Mucosa of descending colon (tissue), 3 donors: ENCODE measurements around the gene SLC35F4. TPM values are rescaled to one million over a fixed set of nuclear protein-coding genes. Genes with fewer than 3 reads are reported as not detected.

Source experiments
- ATAC-seq: fragments of 200-7000 bp; cut with Tn5 transposase; one replicate; pipeline ENCODE4 v1.9.1; 2020; ENCODE audit warnings: mild to moderate bottlenecking, moderate library complexity
- DNase-seq, 3 donors: peaks; one replicate each; pipeline ENCODE4 v3.0.0-alpha.2; 2020
- H3K36me3 ChIP-seq: fragments of 200-600 bp; one replicate; pipeline ENCODE4 v1.8.0; 2021; ENCODE audit warnings: low read depth, mild to moderate bottlenecking
- H3K4me1 ChIP-seq: fragments of 200-600 bp; one replicate; pipeline ENCODE4 v1.8.0; 2021; ENCODE audit warnings: low read depth, mild to moderate bottlenecking
- H3K4me3 ChIP-seq: fragments of 200-600 bp; one replicate; pipeline ENCODE4 v1.8.0; 2021; ENCODE audit warnings: mild to moderate bottlenecking
- H3K9me3 ChIP-seq: fragments of 200-600 bp; one replicate; pipeline ENCODE4 v1.8.0; 2021; ENCODE audit warnings: mild to moderate bottlenecking
- intact Hi-C, 2 donors: fragments of 100-400 bp; cut with DNase I in 1 of 2; cut with micrococcal nuclease in 1 of 2; formaldehyde crosslinking; loops; one replicate each; pipeline versions ENCODE4 v1.11.0 to v1.11.1; 2022; cut with DNase I, micrococcal nuclease
- total RNA-seq, 3 donors: library from RNA; stranded (reverse); fragmentation: NEBNext Ultra II Directional in 2 of 3; extraction: Animal tissue kit (Norgen Biotek cat#: 25700) in 2 of 3; gene quantifications; one replicate each; pipeline versions ENCODE4 v1.2.1 to v1.2.4, GENCODE V29; 2021 to 2023
- TF ChIP-seq, protein P1 (sequence below): fragments of 200-600 bp; IDR thresholded peaks from one replicate; pipeline ENCODE4 v1.8.0; 2022; ENCODE audit warnings: antibody characterized with exemption, mild to moderate bottlenecking
- donor health status: DM: no; HTN: no; CAD: no; lungs with moderate emphysema.
- donor health status: DM: no; HTN: no; CAD: no.
- donor health status: DM: no; HTN: yes; CAD: no.

SLC35F4 gene
- total RNA-seq, 3 donors from 2014 or later = not detected

DNA sequence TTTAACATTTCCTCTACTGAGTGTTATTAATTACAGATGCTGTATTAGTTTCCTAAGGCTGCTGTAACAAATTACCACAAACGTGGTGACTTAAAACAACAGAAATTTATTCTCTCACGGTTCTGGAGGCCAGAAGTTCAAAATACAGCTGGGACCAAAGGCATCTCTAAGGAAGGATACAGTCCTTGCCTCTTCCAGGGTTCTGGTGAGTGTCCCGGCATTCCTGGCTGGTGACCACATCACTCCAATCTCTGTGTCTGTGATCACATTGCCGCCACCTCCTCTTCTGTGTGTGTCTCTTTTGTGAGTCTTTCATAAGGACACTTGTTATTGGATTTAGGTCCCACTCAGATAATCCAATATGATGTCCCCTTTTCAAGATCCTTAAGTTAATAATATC lies 287.1 kb downstream of the SLC35F4 start:
- Histone ChIP-seq H3K4me3 (no peak overlapping the region), H3K9me3 (no peaks in the 10 kb centered on the region), H3K4me1 (no peaks in the 10 kb centered on the region), H3K36me3 (no peaks in the 10 kb centered on the region)
- ATAC-seq (no peak), DNase-seq (no peak)
- TF ChIP-seq, protein P1, sequence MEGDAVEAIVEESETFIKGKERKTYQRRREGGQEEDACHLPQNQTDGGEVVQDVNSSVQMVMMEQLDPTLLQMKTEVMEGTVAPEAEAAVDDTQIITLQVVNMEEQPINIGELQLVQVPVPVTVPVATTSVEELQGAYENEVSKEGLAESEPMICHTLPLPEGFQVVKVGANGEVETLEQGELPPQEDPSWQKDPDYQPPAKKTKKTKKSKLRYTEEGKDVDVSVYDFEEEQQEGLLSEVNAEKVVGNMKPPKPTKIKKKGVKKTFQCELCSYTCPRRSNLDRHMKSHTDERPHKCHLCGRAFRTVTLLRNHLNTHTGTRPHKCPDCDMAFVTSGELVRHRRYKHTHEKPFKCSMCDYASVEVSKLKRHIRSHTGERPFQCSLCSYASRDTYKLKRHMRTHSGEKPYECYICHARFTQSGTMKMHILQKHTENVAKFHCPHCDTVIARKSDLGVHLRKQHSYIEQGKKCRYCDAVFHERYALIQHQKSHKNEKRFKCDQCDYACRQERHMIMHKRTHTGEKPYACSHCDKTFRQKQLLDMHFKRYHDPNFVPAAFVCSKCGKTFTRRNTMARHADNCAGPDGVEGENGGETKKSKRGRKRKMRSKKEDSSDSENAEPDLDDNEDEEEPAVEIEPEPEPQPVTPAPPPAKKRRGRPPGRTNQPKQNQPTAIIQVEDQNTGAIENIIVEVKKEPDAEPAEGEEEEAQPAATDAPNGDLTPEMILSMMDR = no peak
- intact Hi-C loops = no loop called here

DNA sequence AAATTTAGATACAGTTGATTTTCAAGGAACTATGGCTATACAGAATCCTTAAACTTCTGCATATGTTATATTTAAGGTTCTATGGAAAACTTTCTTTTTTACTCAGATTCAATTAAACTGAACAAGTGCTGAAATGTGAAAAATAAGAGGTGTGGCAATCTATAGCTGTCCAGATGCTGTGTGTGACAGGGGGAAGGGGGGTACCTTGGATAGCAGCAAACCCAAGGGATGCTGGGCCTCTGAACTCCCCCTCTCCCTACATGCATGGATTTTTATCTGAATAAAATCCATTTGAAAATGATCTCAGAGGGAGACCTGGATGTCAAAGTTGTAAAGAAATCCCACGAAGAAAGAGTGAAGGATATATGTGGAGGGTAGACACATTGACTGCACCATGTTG lies 289.4 kb downstream of the SLC35F4 start:
- no peaks in the 10 kb centered on the region for H3K9me3 ChIP-seq
- H3K4me3 ChIP-seq = no peak overlapping the region
- no peak for ATAC-seq
- DNase-seq = no peak
- no peaks in the 10 kb centered on the region for H3K4me1 ChIP-seq
- TF ChIP-seq, protein P1 = no peak
- intact Hi-C loops = no loop called here
- no peaks in the 10 kb centered on the region for H3K36me3 ChIP-seq

DNA sequence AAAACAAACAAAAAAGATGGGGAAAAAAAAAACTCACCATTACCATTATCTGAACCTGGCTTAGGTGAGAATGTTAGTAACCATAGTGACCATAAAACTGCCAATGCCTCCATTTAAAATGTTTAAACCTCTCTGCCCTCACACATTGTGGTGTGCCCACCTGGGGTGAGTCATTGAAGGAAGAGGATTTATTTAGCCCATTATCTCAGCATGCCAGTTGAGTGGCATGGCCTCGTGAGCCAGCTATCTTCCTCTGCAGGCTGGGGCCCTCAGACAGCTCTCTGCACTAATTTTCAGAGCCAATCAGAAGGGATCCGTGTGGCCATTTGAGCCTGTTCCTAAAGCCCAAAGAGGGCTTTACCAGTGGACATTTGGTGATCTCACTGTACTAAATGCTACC lies 290.4 kb downstream of the SLC35F4 start:
- H3K9me3 ChIP-seq = no peaks in the 10 kb centered on the region
- DNase-seq = no peak
- no peak overlapping the region for H3K4me3 ChIP-seq
- no peak for ATAC-seq
- no peaks in the 10 kb centered on the region for H3K36me3 ChIP-seq
- intact Hi-C loops = no loop called here
- no peaks in the 10 kb centered on the region for H3K4me1 ChIP-seq
- TF ChIP-seq, protein P1 = no peak

- H3K36me3 ChIP-seq = no peaks in the 10 kb centered on the region
- TF ChIP-seq, protein P1 = no peak
- intact Hi-C loops = no loop called here
- H3K4me3 ChIP-seq = no peak overlapping the region
- DNase-seq = no peak
- H3K4me1 ChIP-seq = no peaks in the 10 kb centered on the region
- H3K9me3 ChIP-seq = no peaks in the 10 kb centered on the region
- ATAC-seq = no peak
Measured at GRCh38 chr14:57574617-57575288, 291.1 kb downstream of the SLC35F4 start.

DNA sequence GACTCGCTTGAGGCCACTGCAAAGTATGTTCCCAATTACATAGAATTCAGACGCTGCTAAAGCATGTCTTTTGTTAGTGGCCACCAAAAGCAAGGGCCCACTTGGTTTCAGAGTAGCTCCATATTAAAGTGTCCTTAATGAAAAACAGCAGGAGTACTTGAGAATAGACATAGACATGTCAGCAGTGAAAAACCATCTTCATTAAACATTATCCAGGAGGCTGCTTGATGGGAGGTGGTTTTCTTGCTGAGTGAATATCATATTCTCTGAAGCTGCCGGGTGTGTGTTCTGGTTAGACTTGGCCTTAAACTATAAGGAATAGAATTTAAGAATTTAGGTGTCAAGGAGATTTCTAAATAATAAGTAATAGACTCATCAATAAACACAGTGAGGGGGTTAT lies 292.7 kb downstream of the SLC35F4 start:
- H3K4me1 ChIP-seq = no peaks in the 10 kb centered on the region
- DNase-seq = no peak
- H3K36me3 ChIP-seq = no peaks in the 10 kb centered on the region
- TF ChIP-seq, protein P1 = no peak
- ATAC-seq = no peak
- intact Hi-C loops = no loop called here
- H3K9me3 ChIP-seq = no peaks in the 10 kb centered on the region
- no peak overlapping the region for H3K4me3 ChIP-seq

- TF ChIP-seq, protein P1 = no peak
- no peaks in the 10 kb centered on the region for H3K4me1 ChIP-seq
- ATAC-seq (no peak), DNase-seq (no peak)
- intact Hi-C loops = no loop called here
- no peaks in the 10 kb centered on the region for H3K9me3 ChIP-seq
- no peak overlapping the region for H3K4me3 ChIP-seq
- no peaks in the 10 kb centered on the region for H3K36me3 ChIP-seq
Measured at GRCh38 chr14:57568554-57568953, 297.3 kb downstream of the SLC35F4 start.
